Measurements from ENCODE around the gene TNN. TPM values are rescaled to one million over a fixed set of nuclear protein-coding genes. Genes with fewer than 3 reads are reported as not detected.

TNN gene
- polyA plus RNA-seq, 1 donor from 2014 or later: not detected

GRCh38 chr1:175127565-175127964 lies 59.9 kb downstream of the TNN start:
- Histone ChIP-seq H3K36me3 (ENCODE audit: insufficient read depth, low read length) (no peaks in the 10 kb centered on the region), H3K4me2 (ENCODE audit: low read length) (no peak overlapping the region), H3K4me3 (ENCODE audit: low read length) (no peak overlapping the region), H4K20me1 (ENCODE audit: insufficient read depth) (no peaks in the 10 kb centered on the region), H2AFZ (ENCODE audit: low read depth, low read length) (no peak overlapping the region), H3K79me2 (replicated peaks; ENCODE audit: insufficient read depth, low read length) (no peaks in the 10 kb centered on the region), H3F3A (ENCODE audit: insufficient read depth, low read length, poor library complexity, severe bottlenecking) (no peaks in the 10 kb centered on the region), H3K27ac (ENCODE audit: low read length) (no peak overlapping the region), H3K9ac (ENCODE audit: low read length) (no peak overlapping the region), H3K9me3 (ENCODE audit: low read length) (no peaks in the 10 kb centered on the region), H3K27me3 (ENCODE audit: insufficient read depth, low read depth, low read length) (peaks cover 5% of the 10 kb centered on the region), H3K9me2 (ENCODE audit: insufficient read depth, low read length) (no peaks in the 10 kb centered on the region)
- no peak for TF ChIP-seq TAF1 (IDR thresholded peaks at IDR 0.05; ENCODE audit: low read depth)
- no peak for TF ChIP-seq POLR2AphosphoS5 (IDR thresholded peaks at IDR 0.05)
- TF ChIP-seq REST (IDR thresholded peaks at IDR 0.05; ENCODE audit: borderline replicate concordance): no peak
- TF ChIP-seq RAD21 (conservative IDR thresholded peaks at IDR 0.05): no peak
- TF ChIP-seq SMC3 (conservative IDR thresholded peaks at IDR 0.05; ENCODE audit: poor library complexity): no peak
- TF ChIP-seq, protein P1, sequence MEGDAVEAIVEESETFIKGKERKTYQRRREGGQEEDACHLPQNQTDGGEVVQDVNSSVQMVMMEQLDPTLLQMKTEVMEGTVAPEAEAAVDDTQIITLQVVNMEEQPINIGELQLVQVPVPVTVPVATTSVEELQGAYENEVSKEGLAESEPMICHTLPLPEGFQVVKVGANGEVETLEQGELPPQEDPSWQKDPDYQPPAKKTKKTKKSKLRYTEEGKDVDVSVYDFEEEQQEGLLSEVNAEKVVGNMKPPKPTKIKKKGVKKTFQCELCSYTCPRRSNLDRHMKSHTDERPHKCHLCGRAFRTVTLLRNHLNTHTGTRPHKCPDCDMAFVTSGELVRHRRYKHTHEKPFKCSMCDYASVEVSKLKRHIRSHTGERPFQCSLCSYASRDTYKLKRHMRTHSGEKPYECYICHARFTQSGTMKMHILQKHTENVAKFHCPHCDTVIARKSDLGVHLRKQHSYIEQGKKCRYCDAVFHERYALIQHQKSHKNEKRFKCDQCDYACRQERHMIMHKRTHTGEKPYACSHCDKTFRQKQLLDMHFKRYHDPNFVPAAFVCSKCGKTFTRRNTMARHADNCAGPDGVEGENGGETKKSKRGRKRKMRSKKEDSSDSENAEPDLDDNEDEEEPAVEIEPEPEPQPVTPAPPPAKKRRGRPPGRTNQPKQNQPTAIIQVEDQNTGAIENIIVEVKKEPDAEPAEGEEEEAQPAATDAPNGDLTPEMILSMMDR (IDR thresholded peaks at IDR 0.05; ENCODE audit: poor library complexity, severe bottlenecking): no peak
- no peak for TF ChIP-seq EP300 (conservative IDR thresholded peaks at IDR 0.05; ENCODE audit: poor library complexity, severe bottlenecking)
- no peak for TF ChIP-seq EZH2 (IDR thresholded peaks at IDR 0.05; ENCODE audit: borderline replicate concordance, insufficient read depth, low read length, poor library complexity, severe bottlenecking)
- no peak for TF ChIP-seq MXI1 (conservative IDR thresholded peaks at IDR 0.05; ENCODE audit: poor library complexity, severe bottlenecking)

DNA sequence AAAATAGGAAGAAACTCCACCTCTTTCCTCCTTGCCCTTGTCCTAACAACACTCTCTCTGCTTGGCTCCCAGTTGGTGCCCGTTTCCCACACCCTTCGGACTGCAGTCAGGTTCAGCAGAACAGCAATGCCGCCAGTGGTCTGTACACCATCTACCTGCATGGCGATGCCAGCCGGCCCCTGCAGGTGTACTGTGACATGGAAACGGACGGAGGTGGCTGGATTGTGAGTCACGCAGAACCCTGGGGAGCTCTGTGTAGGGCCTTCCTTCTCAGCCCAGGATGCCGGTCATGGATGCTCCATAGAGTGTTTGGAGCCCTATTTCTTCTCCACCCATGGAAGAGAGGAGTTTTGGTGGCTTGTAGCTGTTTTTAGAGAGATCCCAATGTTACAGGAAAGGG lies 60.9 kb downstream of the TNN start:
- no peak overlapping the region for H3K4me2 ChIP-seq (ENCODE audit: low read length)
- no peaks in the 10 kb centered on the region for H4K20me1 ChIP-seq (ENCODE audit: insufficient read depth)
- no peak for TF ChIP-seq SMC3 (conservative IDR thresholded peaks at IDR 0.05; ENCODE audit: poor library complexity)
- no peak for TF ChIP-seq EZH2 (IDR thresholded peaks at IDR 0.05; ENCODE audit: borderline replicate concordance, insufficient read depth, low read length, poor library complexity, severe bottlenecking)
- TF ChIP-seq, protein P1 (IDR thresholded peaks at IDR 0.05; ENCODE audit: poor library complexity, severe bottlenecking): no peak
- no peak for TF ChIP-seq RAD21 (conservative IDR thresholded peaks at IDR 0.05)
- no peak for TF ChIP-seq POLR2AphosphoS5 (IDR thresholded peaks at IDR 0.05)
- no peak for TF ChIP-seq REST (IDR thresholded peaks at IDR 0.05; ENCODE audit: borderline replicate concordance)
- no peak for TF ChIP-seq EP300 (conservative IDR thresholded peaks at IDR 0.05; ENCODE audit: poor library complexity, severe bottlenecking)
- no peak for TF ChIP-seq MXI1 (conservative IDR thresholded peaks at IDR 0.05; ENCODE audit: poor library complexity, severe bottlenecking)
- TF ChIP-seq TAF1 (IDR thresholded peaks at IDR 0.05; ENCODE audit: low read depth): no peak
- no peaks in the 10 kb centered on the region for H3K9me2 ChIP-seq (ENCODE audit: insufficient read depth, low read length)
- no peaks in the 10 kb centered on the region for H3K9me3 ChIP-seq (ENCODE audit: low read length)
- H3K9ac ChIP-seq (ENCODE audit: low read length): no peak overlapping the region
- no peak overlapping the region for H2AFZ ChIP-seq (ENCODE audit: low read depth, low read length)
- H3K36me3 ChIP-seq (ENCODE audit: insufficient read depth, low read length): no peaks in the 10 kb centered on the region
- H3K79me2 ChIP-seq (replicated peaks; ENCODE audit: insufficient read depth, low read length): no peaks in the 10 kb centered on the region
- peaks cover 5% of the 10 kb centered on the region for H3K27me3 ChIP-seq (ENCODE audit: insufficient read depth, low read depth, low read length)
- H3K27ac ChIP-seq (ENCODE audit: low read length): no peak overlapping the region
- H3F3A ChIP-seq (ENCODE audit: insufficient read depth, low read length, poor library complexity, severe bottlenecking): no peaks in the 10 kb centered on the region
- no peak overlapping the region for H3K4me3 ChIP-seq (ENCODE audit: low read length)
